VCaP (cell line): ENCODE data around the gene KCNQ1OT1.

Experiments
- H3K27ac ChIP-seq: fragments of 450-650 bp; 2 replicates; pipeline ENCODE4 v1.5.1; 2017
- CTCF ChIP-seq: fragments of 450-650 bp; conservative IDR thresholded peaks from 2 replicates; pipeline ENCODE4 v1.5.1; 2017; ENCODE audit warnings: mild to moderate bottlenecking, moderate library complexity

Gene KCNQ1OT1

GRCh38 chr11:2586087-2586792 lies 113.6 kb downstream of the KCNQ1OT1 start:
- H3K27ac ChIP-seq: no peak overlapping the region
- TF ChIP-seq CTCF: no peak

- TF ChIP-seq CTCF: no peak
- H3K27ac ChIP-seq: no peak overlapping the region
These were observed 114.2 kb downstream of the KCNQ1OT1 start for GRCh38 chr11:2585566-2586086.

GRCh38 chr11:2584812-2585565 lies 114.8 kb downstream of the KCNQ1OT1 start:
- no peak overlapping the region for H3K27ac ChIP-seq
- TF ChIP-seq CTCF: no peak

GRCh38 chr11:2584434-2584811 lies 115.4 kb downstream of the KCNQ1OT1 start:
- no peak for TF ChIP-seq CTCF
- no peak overlapping the region for H3K27ac ChIP-seq

GRCh38 chr11:2583605-2583958 lies 116.2 kb downstream of the KCNQ1OT1 start:
- no peak overlapping the region for H3K27ac ChIP-seq
- no peak for TF ChIP-seq CTCF

GRCh38 chr11:2582946-2583604 lies 116.7 kb downstream of the KCNQ1OT1 start:
- H3K27ac ChIP-seq: no peak overlapping the region
- TF ChIP-seq CTCF: no peak

GRCh38 chr11:2582351-2582945 lies 117.3 kb downstream of the KCNQ1OT1 start:
- H3K27ac ChIP-seq: no peak overlapping the region
- TF ChIP-seq CTCF: no peak
